HG03108 (cell line): ENCODE data around the gene SLC9C2.
"Not testable (repeated sequence)": the region's sequence is repeated elsewhere in the genome, so short reads cannot be mapped to it uniquely, and the experiment has no call there.

Source experiments
- ATAC-seq: cut with Tn5 transposase; IDR thresholded peaks from one replicate; pipeline ENCODE4 v1.9.1; 2021; ENCODE audit warnings: moderate library complexity; ENCODE audit not compliant: unreplicated experiment

SLC9C2 gene

GRCh38 chr1:173489929-173490328 is 112.9 kb downstream of the SLC9C2 start:
- no peak for ATAC-seq

- no peak for ATAC-seq
Measured at GRCh38 chr1:173489149-173489600, 113.7 kb downstream of the SLC9C2 start.

- ATAC-seq = no peak
Measured at GRCh38 chr1:173488001-173488400, 114.9 kb downstream of the SLC9C2 start.

- no peak for ATAC-seq
Measured at GRCh38 chr1:173485401-173485800, 117.5 kb downstream of the SLC9C2 start.

- ATAC-seq = no peak
Measured at GRCh38 chr1:173484276-173484675, 118.6 kb downstream of the SLC9C2 start.

- ATAC-seq = no peak
Measured at GRCh38 chr1:173482683-173483082, 120.2 kb downstream of the SLC9C2 start.

- no peak for ATAC-seq
Measured at GRCh38 chr1:173481195-173481772, 121.6 kb downstream of the SLC9C2 start.

- ATAC-seq = no peak
Measured at GRCh38 chr1:173479649-173480048, 123.2 kb downstream of the SLC9C2 start.

- ATAC-seq = no peak
Measured at GRCh38 chr1:173478094-173478674, 124.7 kb downstream of the SLC9C2 start.

- ATAC-seq = peak; percentile 50
Measured at GRCh38 chr1:173477286-173478093, 125.4 kb downstream of the SLC9C2 start, which contains the start of gene PRDX6. PRDX6 (plus strand) TSS chr1:173477335; CDS start chr1:173477398, 63 bp downstream.

- peak; percentile 96 for ATAC-seq
Measured at GRCh38 chr1:173476665-173477285, 126.1 kb downstream of the SLC9C2 start.

- no peak for ATAC-seq
Measured at GRCh38 chr1:173476197-173476664, 126.6 kb downstream of the SLC9C2 start.

- no peak for ATAC-seq
Measured at GRCh38 chr1:173475564-173476196, 127.2 kb downstream of the SLC9C2 start.

- not testable (repeated sequence) for ATAC-seq
Measured at GRCh38 chr1:173474780-173475421, 128.0 kb downstream of the SLC9C2 start.

GRCh38 chr1:173474097-173474779 is 128.6 kb downstream of the SLC9C2 start:
- ATAC-seq = no peak

GRCh38 chr1:173473599-173474011 is 129.3 kb downstream of the SLC9C2 start:
- ATAC-seq = no peak

- no peak for ATAC-seq
Measured at GRCh38 chr1:173470608-173471007, 132.3 kb downstream of the SLC9C2 start.

- no peak for ATAC-seq
Measured at GRCh38 chr1:173469656-173470055, 133.2 kb downstream of the SLC9C2 start.

- ATAC-seq = no peak
Measured at GRCh38 chr1:173467426-173467825, 135.4 kb downstream of the SLC9C2 start.

GRCh38 chr1:173464185-173464584 is 138.7 kb downstream of the SLC9C2 start:
- not testable (repeated sequence) for ATAC-seq
